Neural cell (in vitro differentiated cells): Measurements from ENCODE around the gene EFR3B. TPM values are rescaled to one million over a fixed set of nuclear protein-coding genes. Genes with fewer than 3 reads are reported as not detected.

ENCODE experiments used
- H2AFZ ChIP-seq: fragments of 200-600, 300-800 bp; sonication (generic), shearing (Covaris generic); 2 replicates; pipeline ENCODE4 v1.6.0; 2014; ENCODE audit warnings: low read depth, mild to moderate bottlenecking, antibody characterized with exemption, low read length, moderate library complexity
- H3F3A ChIP-seq: fragments of 200-600 bp; shearing (Covaris generic); 2 replicates; pipeline ENCODE4 v1.6.1; 2016; ENCODE audit warnings: mild to moderate bottlenecking, moderate library complexity, mixed read lengths, antibody characterized with exemption, low read length; ENCODE audit not compliant: insufficient read depth, poor library complexity, severe bottlenecking
- H3K27ac ChIP-seq: fragments of 200-600, 300-800 bp; sonication (generic), shearing (Covaris generic); 2 replicates; pipeline ENCODE4 v1.5.1; 2014; ENCODE audit warnings: mild to moderate bottlenecking, low read length, moderate library complexity
- H3K27me3 ChIP-seq: fragments of 300-800, 200-600 bp; sonication (generic), shearing (Covaris generic); 2 replicates; pipeline ENCODE4 v1.6.0; 2014; ENCODE audit warnings: mild to moderate bottlenecking, low read depth, low read length, moderate library complexity; ENCODE audit not compliant: insufficient read depth
- H3K36me3 ChIP-seq: fragments of 300-800, 200-600 bp; sonication (generic), shearing (Covaris generic); 2 replicates; pipeline ENCODE4 v1.5.1; 2014; ENCODE audit warnings: mild to moderate bottlenecking, antibody characterized with exemption, low read length, moderate library complexity; ENCODE audit not compliant: insufficient read depth
- H3K4me2 ChIP-seq: fragments of 300-800, 200-600 bp; sonication (generic), shearing (Covaris generic); 2 replicates; pipeline ENCODE4 v1.6.0; 2014; ENCODE audit warnings: mild to moderate bottlenecking, low read length
- H3K4me3 ChIP-seq: fragments of 300-800, 200-600 bp; sonication (generic), shearing (Covaris generic); 2 replicates; pipeline ENCODE4 v1.5.1; 2014; ENCODE audit warnings: mild to moderate bottlenecking, low read length, moderate library complexity
- H3K79me2 ChIP-seq: fragments of 200-600 bp; shearing (Covaris generic); replicated peaks from 2 replicates; pipeline ENCODE4 v1.6.0; 2014; ENCODE audit warnings: mild to moderate bottlenecking, low read length, moderate library complexity; ENCODE audit not compliant: insufficient read depth
- H3K9ac ChIP-seq: fragments of 300-800, 200-600 bp; sonication (generic), shearing (Covaris generic); 2 replicates; pipeline ENCODE4 v1.6.1; 2016; ENCODE audit warnings: mild to moderate bottlenecking, low read length, mixed read lengths
- H3K9me2 ChIP-seq: fragments of 200-600 bp; shearing (Covaris generic); 2 replicates; pipeline ENCODE4 v1.6.1; 2016; ENCODE audit warnings: mild to moderate bottlenecking, low read length, mixed read lengths; ENCODE audit not compliant: insufficient read depth
- H3K9me3 ChIP-seq: fragments of 200-600, 300-800 bp; sonication (generic), shearing (Covaris generic); 2 replicates; pipeline ENCODE4 v1.6.1; 2016; ENCODE audit warnings: mild to moderate bottlenecking, mixed run types, low read length, moderate library complexity, mixed read lengths
- H4K20me1 ChIP-seq: fragments of 200-600 bp; shearing (Covaris generic); 2 replicates; pipeline ENCODE4 v1.6.1; 2016; ENCODE audit warnings: mild to moderate bottlenecking, mixed run types; ENCODE audit not compliant: insufficient read depth
- EP300 ChIP-seq: fragments of 450-650 bp; conservative IDR thresholded peaks from 2 replicates; pipeline ENCODE4 v1.6.1; 2014; ENCODE audit warnings: antibody characterized with exemption, mild to moderate bottlenecking, moderate library complexity; ENCODE audit not compliant: poor library complexity, severe bottlenecking
- EZH2 ChIP-seq: fragments of 200-600, 300-800 bp; shearing (Covaris generic), sonication (generic); IDR thresholded peaks from 2 replicates; pipeline ENCODE4 v1.6.1; 2014; ENCODE audit warnings: antibody characterized with exemption, low read length, borderline replicate concordance, mild to moderate bottlenecking; ENCODE audit not compliant: insufficient read depth, poor library complexity, severe bottlenecking
- MXI1 ChIP-seq: fragments of 450-650 bp; conservative IDR thresholded peaks from 2 replicates; pipeline ENCODE4 v1.6.1; 2014; ENCODE audit warnings: antibody characterized with exemption, mild to moderate bottlenecking; ENCODE audit not compliant: poor library complexity, severe bottlenecking
- POLR2AphosphoS5 ChIP-seq: IDR thresholded peaks from 2 replicates; pipeline ENCODE4 v1.6.1; 2012
- RAD21 ChIP-seq: fragments of 450-650 bp; conservative IDR thresholded peaks from 2 replicates; pipeline ENCODE4 v1.6.1; 2014; ENCODE audit warnings: antibody characterized with exemption, mild to moderate bottlenecking, moderate library complexity
- SMC3 ChIP-seq: fragments of 450-650 bp; conservative IDR thresholded peaks from 2 replicates; pipeline ENCODE4 v1.6.1; 2014; ENCODE audit warnings: antibody characterized with exemption, mild to moderate bottlenecking, moderate library complexity; ENCODE audit not compliant: poor library complexity
- TAF1 ChIP-seq: IDR thresholded peaks from 2 replicates; pipeline ENCODE4 v1.6.1; 2012; ENCODE audit warnings: low read depth
- polyA plus RNA-seq: library from polyadenylated mRNA; depleted of rRNA; stranded (reverse); fragments of >200 nt; gene quantifications from 2 replicates; pipeline ENCODE4 v1.2.3, GENCODE V29; 2014
- TF ChIP-seq, protein P1 (sequence below): fragments of 450-650 bp; IDR thresholded peaks from 2 replicates; pipeline ENCODE4 v1.5.1; 2014; ENCODE audit warnings: antibody characterized with exemption, mild to moderate bottlenecking, moderate library complexity; ENCODE audit not compliant: poor library complexity, severe bottlenecking
- TF ChIP-seq, protein P2 (sequence below): IDR thresholded peaks from 2 replicates; pipeline ENCODE4 v1.6.1; 2012; ENCODE audit warnings: borderline replicate concordance

The EFR3B gene
- polyA plus RNA-seq, 1 donor from 2014 or later = 29.3 TPM

DNA sequence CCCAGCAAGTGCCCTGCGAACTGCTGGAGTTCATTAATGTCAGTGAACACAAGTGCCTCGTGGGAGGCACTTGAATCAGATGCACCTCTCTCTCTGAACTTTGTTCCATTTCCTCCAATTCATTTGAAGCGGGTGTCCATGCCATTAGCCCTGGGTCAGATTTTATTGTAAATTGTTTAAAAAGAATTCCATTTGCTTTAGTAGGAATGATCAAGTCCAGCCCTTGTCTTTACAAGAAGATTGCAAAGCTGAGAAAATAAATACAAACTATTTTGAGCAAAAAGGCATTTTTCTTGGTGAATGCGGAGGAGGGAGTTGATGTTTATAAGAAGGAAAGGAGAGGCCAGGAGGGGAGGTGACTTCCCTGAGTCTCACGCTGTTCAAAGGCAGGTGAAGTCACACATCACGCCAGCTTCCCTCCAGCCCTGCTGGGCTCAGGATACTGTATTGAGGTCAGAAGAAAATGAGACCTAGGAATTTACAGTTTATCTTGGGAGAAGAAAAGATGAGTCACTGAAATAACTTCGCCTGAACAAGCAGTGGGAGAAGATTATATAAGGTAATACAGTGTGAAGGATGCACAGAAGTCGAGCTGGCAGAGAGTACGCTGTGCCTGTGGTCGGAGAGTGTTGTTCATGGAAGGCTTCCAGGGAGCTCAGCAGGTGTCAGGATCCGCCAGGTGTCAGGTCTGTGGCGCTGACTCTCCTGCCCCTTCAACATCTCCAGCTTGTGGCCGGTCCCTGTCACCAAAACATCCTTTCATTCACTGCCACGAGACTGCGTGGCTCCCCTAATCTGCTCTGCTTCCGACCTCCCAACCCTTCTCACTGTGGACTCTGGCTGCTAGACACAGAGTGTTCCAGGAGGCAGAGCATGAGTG, 36.5 kb downstream of the EFR3B start:
- no peaks in the 10 kb centered on the region for H4K20me1 ChIP-seq
- no peaks in the 10 kb centered on the region for H3K79me2 ChIP-seq
- H3F3A ChIP-seq = no peaks in the 10 kb centered on the region
- TF ChIP-seq TAF1 (no peak), RAD21 (no peak), MXI1 (no peak), POLR2AphosphoS5 (no peak), EZH2 (no peak), EP300 (no peak), SMC3 (no peak)
- TF ChIP-seq, protein P1, sequence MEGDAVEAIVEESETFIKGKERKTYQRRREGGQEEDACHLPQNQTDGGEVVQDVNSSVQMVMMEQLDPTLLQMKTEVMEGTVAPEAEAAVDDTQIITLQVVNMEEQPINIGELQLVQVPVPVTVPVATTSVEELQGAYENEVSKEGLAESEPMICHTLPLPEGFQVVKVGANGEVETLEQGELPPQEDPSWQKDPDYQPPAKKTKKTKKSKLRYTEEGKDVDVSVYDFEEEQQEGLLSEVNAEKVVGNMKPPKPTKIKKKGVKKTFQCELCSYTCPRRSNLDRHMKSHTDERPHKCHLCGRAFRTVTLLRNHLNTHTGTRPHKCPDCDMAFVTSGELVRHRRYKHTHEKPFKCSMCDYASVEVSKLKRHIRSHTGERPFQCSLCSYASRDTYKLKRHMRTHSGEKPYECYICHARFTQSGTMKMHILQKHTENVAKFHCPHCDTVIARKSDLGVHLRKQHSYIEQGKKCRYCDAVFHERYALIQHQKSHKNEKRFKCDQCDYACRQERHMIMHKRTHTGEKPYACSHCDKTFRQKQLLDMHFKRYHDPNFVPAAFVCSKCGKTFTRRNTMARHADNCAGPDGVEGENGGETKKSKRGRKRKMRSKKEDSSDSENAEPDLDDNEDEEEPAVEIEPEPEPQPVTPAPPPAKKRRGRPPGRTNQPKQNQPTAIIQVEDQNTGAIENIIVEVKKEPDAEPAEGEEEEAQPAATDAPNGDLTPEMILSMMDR = no peak
- TF ChIP-seq, protein P2, sequence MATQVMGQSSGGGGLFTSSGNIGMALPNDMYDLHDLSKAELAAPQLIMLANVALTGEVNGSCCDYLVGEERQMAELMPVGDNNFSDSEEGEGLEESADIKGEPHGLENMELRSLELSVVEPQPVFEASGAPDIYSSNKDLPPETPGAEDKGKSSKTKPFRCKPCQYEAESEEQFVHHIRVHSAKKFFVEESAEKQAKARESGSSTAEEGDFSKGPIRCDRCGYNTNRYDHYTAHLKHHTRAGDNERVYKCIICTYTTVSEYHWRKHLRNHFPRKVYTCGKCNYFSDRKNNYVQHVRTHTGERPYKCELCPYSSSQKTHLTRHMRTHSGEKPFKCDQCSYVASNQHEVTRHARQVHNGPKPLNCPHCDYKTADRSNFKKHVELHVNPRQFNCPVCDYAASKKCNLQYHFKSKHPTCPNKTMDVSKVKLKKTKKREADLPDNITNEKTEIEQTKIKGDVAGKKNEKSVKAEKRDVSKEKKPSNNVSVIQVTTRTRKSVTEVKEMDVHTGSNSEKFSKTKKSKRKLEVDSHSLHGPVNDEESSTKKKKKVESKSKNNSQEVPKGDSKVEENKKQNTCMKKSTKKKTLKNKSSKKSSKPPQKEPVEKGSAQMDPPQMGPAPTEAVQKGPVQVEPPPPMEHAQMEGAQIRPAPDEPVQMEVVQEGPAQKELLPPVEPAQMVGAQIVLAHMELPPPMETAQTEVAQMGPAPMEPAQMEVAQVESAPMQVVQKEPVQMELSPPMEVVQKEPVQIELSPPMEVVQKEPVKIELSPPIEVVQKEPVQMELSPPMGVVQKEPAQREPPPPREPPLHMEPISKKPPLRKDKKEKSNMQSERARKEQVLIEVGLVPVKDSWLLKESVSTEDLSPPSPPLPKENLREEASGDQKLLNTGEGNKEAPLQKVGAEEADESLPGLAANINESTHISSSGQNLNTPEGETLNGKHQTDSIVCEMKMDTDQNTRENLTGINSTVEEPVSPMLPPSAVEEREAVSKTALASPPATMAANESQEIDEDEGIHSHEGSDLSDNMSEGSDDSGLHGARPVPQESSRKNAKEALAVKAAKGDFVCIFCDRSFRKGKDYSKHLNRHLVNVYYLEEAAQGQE = no peak
- no peak overlapping the region for H3K4me2 ChIP-seq
- no peak overlapping the region for H2AFZ ChIP-seq
- H3K9ac ChIP-seq = no peak overlapping the region
- no peaks in the 10 kb centered on the region for H3K9me3 ChIP-seq
- H3K36me3 ChIP-seq = no peaks in the 10 kb centered on the region
- no peak overlapping the region for H3K4me3 ChIP-seq
- H3K27me3 ChIP-seq = no peaks in the 10 kb centered on the region
- no peaks in the 10 kb centered on the region for H3K9me2 ChIP-seq
- H3K27ac ChIP-seq = no peak overlapping the region

DNA sequence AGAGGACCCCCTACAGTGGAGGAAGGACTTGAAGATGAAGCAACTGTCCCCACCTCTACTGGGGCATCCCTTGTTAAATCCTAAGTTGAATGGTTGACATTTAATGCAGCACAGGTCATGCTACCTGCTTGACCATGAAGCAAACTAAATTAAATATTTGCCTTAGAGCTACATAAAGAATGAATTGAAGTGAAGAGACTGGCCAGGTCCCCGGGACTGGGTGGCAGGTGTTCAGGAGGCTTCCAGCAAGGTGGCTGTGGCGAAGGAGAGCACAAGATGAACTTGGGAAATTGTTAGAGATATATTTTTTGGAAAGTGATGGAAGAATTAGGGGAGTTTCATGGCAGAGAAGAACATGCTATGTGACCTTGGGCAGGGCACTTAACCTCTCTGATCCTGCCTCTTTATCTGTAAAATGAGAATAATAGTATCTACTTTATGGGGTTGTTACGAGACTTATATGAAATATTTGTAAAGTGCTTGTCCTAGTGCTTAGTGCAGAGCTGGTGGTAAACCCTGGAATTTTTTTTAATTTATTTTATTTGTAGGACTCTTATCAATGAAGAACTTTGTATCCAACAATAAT, 37.3 kb downstream of the EFR3B start:
- no peaks in the 10 kb centered on the region for H3K27me3 ChIP-seq
- no peaks in the 10 kb centered on the region for H3F3A ChIP-seq
- no peak overlapping the region for H3K4me3 ChIP-seq
- H3K36me3 ChIP-seq = no peaks in the 10 kb centered on the region
- H3K27ac ChIP-seq = no peak overlapping the region
- H3K9ac ChIP-seq = no peak overlapping the region
- H3K9me3 ChIP-seq = no peaks in the 10 kb centered on the region
- H3K79me2 ChIP-seq = no peaks in the 10 kb centered on the region
- no peaks in the 10 kb centered on the region for H4K20me1 ChIP-seq
- no peak overlapping the region for H3K4me2 ChIP-seq
- TF ChIP-seq TAF1 (no peak), POLR2AphosphoS5 (no peak), EP300 (no peak), EZH2 (no peak), MXI1 (no peak), SMC3 (no peak), RAD21 (no peak)
- TF ChIP-seq, protein P1 = no peak
- TF ChIP-seq, protein P2 = no peak
- no peaks in the 10 kb centered on the region for H3K9me2 ChIP-seq
- no peak overlapping the region for H2AFZ ChIP-seq
